ENCODE results near the gene DPYD. TPM values are rescaled to one million over a fixed set of nuclear protein-coding genes. Genes with fewer than 3 reads are reported as not detected.

Gene DPYD
- total RNA-seq, 1 donor from 2014 or later: 9.2 TPM

DNA sequence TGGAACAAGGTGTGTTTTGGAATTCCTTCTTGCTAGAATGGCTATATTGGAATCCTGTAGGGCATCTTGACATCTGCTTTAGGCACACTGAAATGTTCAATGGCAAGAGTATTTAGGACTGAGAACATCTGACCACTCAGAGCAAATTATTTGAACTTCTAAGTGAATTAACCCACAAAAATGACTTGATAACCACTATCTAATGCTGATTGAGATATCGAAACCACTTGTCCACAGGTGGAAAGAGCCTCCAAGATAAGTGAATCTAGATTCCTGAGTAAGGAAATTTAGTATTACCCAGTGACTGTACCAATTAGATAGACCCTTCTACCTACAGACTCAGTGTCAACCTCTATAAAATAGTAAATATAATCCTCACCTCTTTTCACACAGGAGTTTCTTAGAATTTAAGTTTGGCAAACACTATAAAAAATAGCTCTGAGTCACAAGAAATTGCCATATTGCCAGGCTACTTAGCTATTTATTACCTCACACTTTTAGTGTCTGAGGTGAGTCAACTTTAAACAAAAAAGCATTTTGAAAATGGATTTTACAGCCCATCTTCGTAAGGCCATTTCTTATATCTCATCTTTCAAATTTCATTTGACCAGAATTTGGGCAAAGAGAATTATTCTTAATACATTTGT is 777.5 kb downstream of the DPYD start:
- H3K27me3 ChIP-seq (ENCODE audit: low read depth): no peaks in the 10 kb centered on the region
- intact Hi-C loops (cut with micrococcal nuclease): no loop called here
- H3K9me3 ChIP-seq (replicated peaks): no peaks in the 10 kb centered on the region
- no peak for DNase-seq
- H3K36me3 ChIP-seq: no peaks in the 10 kb centered on the region
- H3K4me1 ChIP-seq: peaks cover 8% of the 10 kb centered on the region
- no peak overlapping the region for H3K4me3 ChIP-seq
- TF ChIP-seq, protein P1, sequence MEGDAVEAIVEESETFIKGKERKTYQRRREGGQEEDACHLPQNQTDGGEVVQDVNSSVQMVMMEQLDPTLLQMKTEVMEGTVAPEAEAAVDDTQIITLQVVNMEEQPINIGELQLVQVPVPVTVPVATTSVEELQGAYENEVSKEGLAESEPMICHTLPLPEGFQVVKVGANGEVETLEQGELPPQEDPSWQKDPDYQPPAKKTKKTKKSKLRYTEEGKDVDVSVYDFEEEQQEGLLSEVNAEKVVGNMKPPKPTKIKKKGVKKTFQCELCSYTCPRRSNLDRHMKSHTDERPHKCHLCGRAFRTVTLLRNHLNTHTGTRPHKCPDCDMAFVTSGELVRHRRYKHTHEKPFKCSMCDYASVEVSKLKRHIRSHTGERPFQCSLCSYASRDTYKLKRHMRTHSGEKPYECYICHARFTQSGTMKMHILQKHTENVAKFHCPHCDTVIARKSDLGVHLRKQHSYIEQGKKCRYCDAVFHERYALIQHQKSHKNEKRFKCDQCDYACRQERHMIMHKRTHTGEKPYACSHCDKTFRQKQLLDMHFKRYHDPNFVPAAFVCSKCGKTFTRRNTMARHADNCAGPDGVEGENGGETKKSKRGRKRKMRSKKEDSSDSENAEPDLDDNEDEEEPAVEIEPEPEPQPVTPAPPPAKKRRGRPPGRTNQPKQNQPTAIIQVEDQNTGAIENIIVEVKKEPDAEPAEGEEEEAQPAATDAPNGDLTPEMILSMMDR (IDR thresholded peaks at IDR 0.05; ENCODE audit: borderline replicate concordance): no peak
- no peak overlapping the region for H3K27ac ChIP-seq (replicated peaks)

DNA sequence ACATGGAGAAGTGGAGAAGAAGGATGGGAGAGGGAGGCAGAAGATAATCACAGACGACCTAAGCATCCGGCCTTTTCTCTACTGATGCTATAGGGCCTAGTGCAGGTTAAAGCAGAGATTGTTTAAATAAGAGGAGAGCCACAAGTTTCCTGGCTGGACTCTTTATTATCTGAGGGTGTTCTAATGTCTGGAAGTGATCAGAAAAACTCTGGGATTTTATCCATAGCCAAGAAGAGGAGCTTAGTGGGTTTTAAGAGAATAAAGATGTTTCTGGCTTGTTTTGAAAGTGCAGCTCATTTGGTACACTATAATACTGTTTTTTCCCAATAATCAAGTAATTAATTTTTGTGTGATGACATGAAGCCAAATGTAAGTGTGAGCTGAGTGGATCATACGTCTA is 780.2 kb downstream of the DPYD start:
- Histone ChIP-seq H3K4me1 (peaks cover 13% of the 10 kb centered on the region), H3K27ac (replicated peaks) (no peak overlapping the region), H3K9me3 (replicated peaks) (no peaks in the 10 kb centered on the region), H3K36me3 (no peaks in the 10 kb centered on the region), H3K4me3 (no peak overlapping the region), H3K27me3 (ENCODE audit: low read depth) (no peaks in the 10 kb centered on the region)
- intact Hi-C loops (cut with micrococcal nuclease): no loop called here
- TF ChIP-seq, protein P1 (IDR thresholded peaks at IDR 0.05; ENCODE audit: borderline replicate concordance): no peak
- DNase-seq: no peak

DNA sequence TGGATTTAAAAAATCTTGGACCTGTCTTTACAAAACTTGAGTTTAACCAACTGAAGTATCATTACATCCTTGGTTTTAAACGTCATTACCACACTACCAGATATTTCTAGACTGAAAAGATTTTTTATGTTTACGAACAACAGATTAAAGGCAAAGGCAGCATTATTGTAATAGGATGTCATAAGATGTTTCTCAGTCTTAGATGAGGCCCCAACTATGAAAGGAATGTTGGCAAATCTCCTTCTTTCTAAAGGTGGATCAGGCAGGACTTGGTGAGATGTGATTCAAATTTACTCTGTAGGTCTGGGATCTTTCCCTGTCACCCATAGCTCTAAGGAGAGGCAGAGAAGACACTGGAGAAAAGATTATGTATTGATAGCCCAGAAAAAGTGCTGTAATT is 781.3 kb downstream of the DPYD start:
- Histone ChIP-seq H3K27ac (replicated peaks) (no peak overlapping the region), H3K9me3 (replicated peaks) (no peaks in the 10 kb centered on the region), H3K36me3 (no peaks in the 10 kb centered on the region), H3K27me3 (ENCODE audit: low read depth) (no peaks in the 10 kb centered on the region), H3K4me1 (peaks cover 13% of the 10 kb centered on the region), H3K4me3 (no peak overlapping the region)
- no peak for DNase-seq
- TF ChIP-seq, protein P1 (IDR thresholded peaks at IDR 0.05; ENCODE audit: borderline replicate concordance): no peak
- intact Hi-C loops (cut with micrococcal nuclease): no loop called here

DNA sequence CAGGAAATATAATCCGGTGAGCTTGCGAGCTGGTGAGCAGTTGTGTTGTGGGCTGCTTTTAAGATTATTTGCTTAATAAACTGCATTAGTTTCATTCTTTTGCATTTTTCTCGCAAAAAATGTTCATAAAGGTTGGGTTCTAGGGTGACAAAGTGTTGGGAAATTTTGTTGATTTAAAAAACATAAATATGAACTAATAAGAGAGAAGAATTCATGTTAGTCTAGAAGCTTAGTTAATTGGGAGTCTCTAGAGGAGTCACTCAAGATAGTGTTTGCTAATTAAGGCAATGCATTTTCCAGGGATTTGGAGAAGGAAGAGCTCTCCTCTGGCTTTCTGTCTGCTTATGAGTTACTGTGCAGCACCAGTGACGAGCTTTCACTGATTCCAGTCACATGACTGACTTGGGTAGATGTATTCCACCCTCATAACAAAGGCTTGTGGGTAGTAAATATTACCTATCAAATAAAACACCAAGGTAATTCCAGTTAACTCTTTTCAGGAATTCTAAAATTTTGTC is 782.3 kb downstream of the DPYD start:
- intact Hi-C loops (cut with micrococcal nuclease): no loop called here
- TF ChIP-seq, protein P1 (IDR thresholded peaks at IDR 0.05; ENCODE audit: borderline replicate concordance): no peak
- DNase-seq: no peak
- Histone ChIP-seq H3K36me3 (no peaks in the 10 kb centered on the region), H3K4me3 (peak overlapping the region; percentile 51), H3K27me3 (ENCODE audit: low read depth) (no peaks in the 10 kb centered on the region), H3K4me1 (peaks cover 13% of the 10 kb centered on the region), H3K9me3 (replicated peaks) (no peaks in the 10 kb centered on the region), H3K27ac (replicated peaks) (peak overlapping the region; percentile 52)

DNA sequence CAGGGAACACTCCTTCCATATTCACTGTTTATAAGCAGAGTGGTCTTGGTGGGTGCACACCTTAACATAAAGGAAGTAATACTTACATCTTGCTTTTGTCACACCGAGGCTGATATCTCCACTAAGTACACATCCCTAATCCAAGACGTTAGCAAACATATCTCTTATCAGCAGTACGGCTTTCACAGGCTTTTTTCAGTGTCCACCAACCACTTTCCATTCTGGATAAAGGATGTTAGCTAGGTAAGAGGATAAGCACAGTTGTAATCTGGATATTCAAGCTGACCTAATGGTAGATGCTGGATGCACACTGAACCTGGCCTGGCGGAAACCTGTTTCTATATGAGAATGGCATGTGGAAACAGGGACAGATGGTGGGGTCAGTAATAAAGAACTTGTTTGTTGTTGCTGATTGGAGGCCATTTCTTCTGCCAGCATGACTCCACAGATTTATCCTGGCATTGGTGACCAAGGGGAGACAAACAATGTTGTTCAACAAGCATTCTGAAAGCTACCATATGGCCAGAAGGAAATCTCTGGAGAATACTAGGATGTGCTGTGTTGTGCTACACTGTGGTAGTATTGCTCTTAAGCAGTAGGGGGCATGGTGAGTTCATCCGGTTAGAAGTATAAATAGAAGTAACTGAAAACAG is 782.8 kb downstream of the DPYD start:
- no peaks in the 10 kb centered on the region for H3K9me3 ChIP-seq (replicated peaks)
- peak overlapping the region; percentile 51 for H3K4me3 ChIP-seq
- TF ChIP-seq, protein P1 (IDR thresholded peaks at IDR 0.05; ENCODE audit: borderline replicate concordance): peak; percentile 78
- no peaks in the 10 kb centered on the region for H3K27me3 ChIP-seq (ENCODE audit: low read depth)
- intact Hi-C loops (cut with micrococcal nuclease): no loop called here
- H3K4me1 ChIP-seq: peaks cover 13% of the 10 kb centered on the region
- peak overlapping the region; percentile 52 for H3K27ac ChIP-seq (replicated peaks)
- no peak for DNase-seq
- no peaks in the 10 kb centered on the region for H3K36me3 ChIP-seq
